Smooth muscle cell (in vitro differentiated cells): ENCODE measurements around the gene DDX6. TPM values are rescaled to one million over a fixed set of nuclear protein-coding genes. Genes with fewer than 3 reads are reported as not detected.

Experiments used
- DNase-seq: peaks from one replicate; lab custom pipeline; 2025; ENCODE audit not compliant: unreplicated experiment; lab: John Stamatoyannopoulos, UW
- H2AFZ ChIP-seq: fragments of 200-600 bp; sonication (generic); 2 replicates; pipeline ENCODE4 v1.6.0; 2016; ENCODE audit warnings: antibody characterized with exemption, low read depth, mild to moderate bottlenecking
- H3F3A ChIP-seq: fragments of 200-600 bp; sonication (generic); 2 replicates; pipeline ENCODE4 v1.6.0; 2017; ENCODE audit warnings: antibody characterized with exemption, low read depth
- H3K27ac ChIP-seq: fragments of 200-600 bp; sonication (generic); 2 replicates; pipeline ENCODE4 v1.5.1; 2016; ENCODE audit warnings: low read depth, mild to moderate bottlenecking
- H3K27me3 ChIP-seq: fragments of 200-600 bp; sonication (generic); 2 replicates; pipeline ENCODE4 v1.6.1; 2016; ENCODE audit warnings: low read depth, mild to moderate bottlenecking
- H3K36me3 ChIP-seq: fragments of 200-600 bp; sonication (generic); 2 replicates; pipeline ENCODE4 v1.5.1; 2016; ENCODE audit warnings: low read depth
- H3K4me1 ChIP-seq: fragments of 200-600 bp; sonication (generic); 2 replicates; pipeline ENCODE4 v1.5.1; 2016; ENCODE audit warnings: low read depth
- H3K4me2 ChIP-seq: fragments of 200-600 bp; sonication (generic); 2 replicates; pipeline ENCODE4 v1.6.0; 2016; ENCODE audit warnings: mild to moderate bottlenecking
- H3K4me3 ChIP-seq: fragments of 200-600 bp; sonication (generic); 2 replicates; pipeline ENCODE4 v1.5.1; 2016; ENCODE audit warnings: mild to moderate bottlenecking
- H3K79me2 ChIP-seq: fragments of 200-600 bp; sonication (generic); 2 replicates; pipeline ENCODE4 v1.6.0; 2016; ENCODE audit warnings: low read depth, mild to moderate bottlenecking
- H3K9ac ChIP-seq: fragments of 200-600 bp; sonication (generic); 2 replicates; pipeline ENCODE4 v1.6.0; 2016; ENCODE audit warnings: low read depth
- H3K9me3 ChIP-seq: fragments of 200-600 bp; sonication (generic); replicated peaks from 2 replicates; pipeline ENCODE4 v1.5.1; 2016; ENCODE audit warnings: low read depth
- H4K20me1 ChIP-seq: fragments of 200-600 bp; sonication (generic); 2 replicates; pipeline ENCODE4 v1.6.0; 2016; ENCODE audit warnings: low read depth
- WGBS: methylation state at CpG from one replicate; pipeline ENCODE4 v1.1.7; 2016; ENCODE audit warnings: low lambda C conversion rate; 5-methylcytosine and 5-hydroxymethylcytosine counted together
- polyA plus RNA-seq: library from polyadenylated mRNA; unstranded; fragments of >200 nt; fragmentation: Nextera tagmentation; extraction: Ambion mirVana; gene quantifications from 2 replicates; pipeline ENCODE4 v1.2.1, GENCODE V29; 2016
- total RNA-seq: library from RNA; depleted of rRNA; stranded (reverse); fragments of >200 nt; gene quantifications from 2 replicates; pipeline ENCODE4 v1.2.3, GENCODE V29; 2014
- TF ChIP-seq, protein P1 (sequence below): fragments of 200-600 bp; sonication (generic); IDR thresholded peaks from 2 replicates; pipeline ENCODE4 v1.5.1; 2017; ENCODE audit warnings: borderline replicate concordance, mild to moderate bottlenecking, antibody characterized with exemption; ENCODE audit not compliant: insufficient read depth, poor library complexity, severe bottlenecking

Gene DDX6
- total and polyA plus RNA-seq, 2 experiments from 2014 or later, result 17.9 to 187 TPM

GRCh38 chr11:118749429-118749828 lies 41.5 kb downstream of the DDX6 start:
- WGBS, result 90% methylated on average over 6 of the region's 6 CpGs
- Histone ChIP-seq H3K27me3 (no peaks in the 10 kb centered on the region), H3K36me3 (peaks cover 24% of the 10 kb centered on the region), H4K20me1 (peaks cover 41% of the 10 kb centered on the region), H3K27ac (no peak overlapping the region), H3F3A (peaks cover 45% of the 10 kb centered on the region), H3K4me3 (no peak overlapping the region), H3K9me3 (no peaks in the 10 kb centered on the region), H3K9ac (no peak overlapping the region), H3K4me2 (no peak overlapping the region), H3K79me2 (no peaks in the 10 kb centered on the region), H2AFZ (no peak overlapping the region), H3K4me1 (no peaks in the 10 kb centered on the region)
- DNase-seq, result no peak
- TF ChIP-seq, protein P1, sequence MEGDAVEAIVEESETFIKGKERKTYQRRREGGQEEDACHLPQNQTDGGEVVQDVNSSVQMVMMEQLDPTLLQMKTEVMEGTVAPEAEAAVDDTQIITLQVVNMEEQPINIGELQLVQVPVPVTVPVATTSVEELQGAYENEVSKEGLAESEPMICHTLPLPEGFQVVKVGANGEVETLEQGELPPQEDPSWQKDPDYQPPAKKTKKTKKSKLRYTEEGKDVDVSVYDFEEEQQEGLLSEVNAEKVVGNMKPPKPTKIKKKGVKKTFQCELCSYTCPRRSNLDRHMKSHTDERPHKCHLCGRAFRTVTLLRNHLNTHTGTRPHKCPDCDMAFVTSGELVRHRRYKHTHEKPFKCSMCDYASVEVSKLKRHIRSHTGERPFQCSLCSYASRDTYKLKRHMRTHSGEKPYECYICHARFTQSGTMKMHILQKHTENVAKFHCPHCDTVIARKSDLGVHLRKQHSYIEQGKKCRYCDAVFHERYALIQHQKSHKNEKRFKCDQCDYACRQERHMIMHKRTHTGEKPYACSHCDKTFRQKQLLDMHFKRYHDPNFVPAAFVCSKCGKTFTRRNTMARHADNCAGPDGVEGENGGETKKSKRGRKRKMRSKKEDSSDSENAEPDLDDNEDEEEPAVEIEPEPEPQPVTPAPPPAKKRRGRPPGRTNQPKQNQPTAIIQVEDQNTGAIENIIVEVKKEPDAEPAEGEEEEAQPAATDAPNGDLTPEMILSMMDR, result no peak

- no peak overlapping the region for H3K4me3 ChIP-seq
- no peak for DNase-seq
Measured at GRCh38 chr11:118748056-118748455, 42.9 kb downstream of the DDX6 start.

GRCh38 chr11:118746988-118747585 lies 43.9 kb downstream of the DDX6 start:
- Histone ChIP-seq H3K4me2 (no peak overlapping the region), H3K27ac (no peak overlapping the region), H3K9me3 (no peaks in the 10 kb centered on the region), H3F3A (peaks cover 41% of the 10 kb centered on the region), H3K36me3 (peaks cover 8% of the 10 kb centered on the region), H3K4me3 (no peak overlapping the region), H3K79me2 (no peaks in the 10 kb centered on the region), H3K9ac (no peak overlapping the region), H4K20me1 (peaks cover 20% of the 10 kb centered on the region), H3K4me1 (no peaks in the 10 kb centered on the region), H3K27me3 (no peaks in the 10 kb centered on the region), H2AFZ (no peak overlapping the region)
- TF ChIP-seq, protein P1, result no peak
- no peak for DNase-seq
- 84% methylated on average over 5 of the region's 5 CpGs for WGBS

More at GRCh38 chr11:118748056-118748455, 42.9 kb downstream of the DDX6 start:
- no peaks in the 10 kb centered on the region for H3K9me3 ChIP-seq
- H3K9ac ChIP-seq, result no peak overlapping the region
- H4K20me1 ChIP-seq, result peaks cover 30% of the 10 kb centered on the region
- no peak overlapping the region for H2AFZ ChIP-seq
- no peak overlapping the region for H3K4me2 ChIP-seq
- no peaks in the 10 kb centered on the region for H3K4me1 ChIP-seq
- peaks cover 15% of the 10 kb centered on the region for H3K36me3 ChIP-seq
- peaks cover 44% of the 10 kb centered on the region for H3F3A ChIP-seq
- no peaks in the 10 kb centered on the region for H3K79me2 ChIP-seq
- no peaks in the 10 kb centered on the region for H3K27me3 ChIP-seq
- TF ChIP-seq, protein P1, result no peak
- H3K27ac ChIP-seq, result no peak overlapping the region

- no peaks in the 10 kb centered on the region for H3K36me3 ChIP-seq
- no peak overlapping the region for H3K4me3 ChIP-seq
- H3K79me2 ChIP-seq, result no peaks in the 10 kb centered on the region
- no peak overlapping the region for H3K27ac ChIP-seq
- no peaks in the 10 kb centered on the region for H3K27me3 ChIP-seq
- no peaks in the 10 kb centered on the region for H3K4me1 ChIP-seq
- TF ChIP-seq, protein P1, result no peak
- H3K9ac ChIP-seq, result no peak overlapping the region
- no peak for DNase-seq
- no peak overlapping the region for H3K4me2 ChIP-seq
- H3K9me3 ChIP-seq, result no peaks in the 10 kb centered on the region
- peaks cover 13% of the 10 kb centered on the region for H3F3A ChIP-seq
- H4K20me1 ChIP-seq, result peaks cover 5% of the 10 kb centered on the region
- WGBS, result 52% methylated on average over 4 of the region's 4 CpGs
- H2AFZ ChIP-seq, result no peak overlapping the region
Measured at GRCh38 chr11:118744046-118744445, 46.9 kb downstream of the DDX6 start.
